Fibroblast of skin of scalp (primary cell): ENCODE data around the gene TXNRD1.

Source experiments
- DNase-seq: peaks from one replicate; pipeline ENCODE4 v3.0.0-alpha.2; 2013

The TXNRD1 gene

DNA sequence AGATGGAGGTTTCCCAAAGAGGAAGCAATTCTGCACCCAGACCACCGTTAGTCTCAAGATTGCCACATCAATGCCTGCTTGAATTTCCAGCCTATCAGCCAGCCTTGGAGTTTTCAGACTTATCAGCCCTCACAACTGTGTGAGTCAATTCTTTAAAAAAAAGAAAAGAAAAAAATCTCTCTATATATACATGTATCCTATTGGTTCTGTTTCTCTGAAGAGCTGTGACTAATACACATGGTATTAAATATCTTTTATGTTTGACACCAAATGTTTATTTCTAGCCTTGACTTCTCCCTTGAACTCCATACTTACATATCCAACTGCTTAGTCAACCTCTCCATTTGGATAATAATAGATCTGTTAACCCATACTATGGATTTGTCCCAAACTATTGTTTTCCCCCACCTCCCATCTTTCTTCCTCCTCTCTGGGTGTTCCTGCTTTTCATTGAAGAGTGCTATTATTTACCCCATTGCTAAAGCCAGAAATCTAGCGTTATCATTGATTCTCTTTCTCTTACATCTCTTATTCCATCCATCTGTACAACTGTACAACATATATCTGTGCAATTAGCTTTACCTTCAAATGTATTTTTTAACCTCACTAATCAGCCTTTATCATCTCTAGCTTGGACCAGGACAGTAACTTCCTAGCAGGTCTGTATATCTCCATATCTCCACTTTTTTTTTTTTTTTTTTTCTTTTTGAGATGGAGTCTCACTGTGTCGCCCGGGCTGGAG lies 65.3 kb downstream of the TXNRD1 start:
- DNase-seq = peak; percentile 95

- no peak for DNase-seq
Measured at GRCh38 chr12:104281636-104282035, 66.1 kb downstream of the TXNRD1 start.

GRCh38 chr12:104282109-104282508 lies 66.5 kb downstream of the TXNRD1 start:
- DNase-seq = peak; percentile 38

- no peak for DNase-seq
Measured at GRCh38 chr12:104285740-104286515, 70.3 kb downstream of the TXNRD1 start.

- peak; percentile 98 for DNase-seq
Measured at GRCh38 chr12:104286516-104287482, 71.2 kb downstream of the TXNRD1 start.

GRCh38 chr12:104288635-104289274 lies 73.2 kb downstream of the TXNRD1 start:
- peak; percentile 72 for DNase-seq

GRCh38 chr12:104290320-104290719 lies 74.7 kb downstream of the TXNRD1 start:
- DNase-seq = no peak

- DNase-seq = no peak
Measured at GRCh38 chr12:104290855-104291254, 75.3 kb downstream of the TXNRD1 start.

DNA sequence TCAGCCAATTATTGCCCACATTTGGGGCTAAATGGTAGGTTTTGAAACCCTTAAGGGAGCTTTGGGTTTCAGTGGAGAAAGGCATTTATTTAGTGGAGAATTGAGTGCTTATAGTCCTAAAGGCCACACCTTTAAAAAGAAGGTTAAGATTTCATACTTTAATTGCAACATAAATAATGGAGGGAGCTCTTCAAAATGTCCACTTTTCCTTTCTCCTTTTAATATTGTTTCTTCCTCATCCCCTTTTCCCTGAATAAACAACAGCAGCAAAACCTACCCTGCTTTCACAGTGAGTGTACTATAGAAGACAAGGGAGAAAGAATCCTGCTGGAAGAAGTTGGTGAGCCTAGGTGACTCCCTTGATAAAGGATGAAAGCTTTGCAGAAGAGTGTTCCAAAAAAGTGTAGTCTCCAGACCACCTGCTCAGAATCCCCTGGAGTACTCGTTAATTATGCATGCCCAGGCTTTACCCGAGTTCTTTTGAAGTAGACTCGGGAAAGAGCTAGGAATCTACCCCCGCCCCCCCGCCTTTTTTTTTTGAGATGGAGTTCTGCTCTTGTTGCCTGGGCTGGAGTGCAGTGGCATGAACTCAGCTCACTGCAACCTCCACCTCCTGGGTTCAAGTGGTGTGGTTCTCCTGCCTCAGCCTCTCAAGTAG lies 76.4 kb downstream of the TXNRD1 start:
- DNase-seq = no peak

DNA sequence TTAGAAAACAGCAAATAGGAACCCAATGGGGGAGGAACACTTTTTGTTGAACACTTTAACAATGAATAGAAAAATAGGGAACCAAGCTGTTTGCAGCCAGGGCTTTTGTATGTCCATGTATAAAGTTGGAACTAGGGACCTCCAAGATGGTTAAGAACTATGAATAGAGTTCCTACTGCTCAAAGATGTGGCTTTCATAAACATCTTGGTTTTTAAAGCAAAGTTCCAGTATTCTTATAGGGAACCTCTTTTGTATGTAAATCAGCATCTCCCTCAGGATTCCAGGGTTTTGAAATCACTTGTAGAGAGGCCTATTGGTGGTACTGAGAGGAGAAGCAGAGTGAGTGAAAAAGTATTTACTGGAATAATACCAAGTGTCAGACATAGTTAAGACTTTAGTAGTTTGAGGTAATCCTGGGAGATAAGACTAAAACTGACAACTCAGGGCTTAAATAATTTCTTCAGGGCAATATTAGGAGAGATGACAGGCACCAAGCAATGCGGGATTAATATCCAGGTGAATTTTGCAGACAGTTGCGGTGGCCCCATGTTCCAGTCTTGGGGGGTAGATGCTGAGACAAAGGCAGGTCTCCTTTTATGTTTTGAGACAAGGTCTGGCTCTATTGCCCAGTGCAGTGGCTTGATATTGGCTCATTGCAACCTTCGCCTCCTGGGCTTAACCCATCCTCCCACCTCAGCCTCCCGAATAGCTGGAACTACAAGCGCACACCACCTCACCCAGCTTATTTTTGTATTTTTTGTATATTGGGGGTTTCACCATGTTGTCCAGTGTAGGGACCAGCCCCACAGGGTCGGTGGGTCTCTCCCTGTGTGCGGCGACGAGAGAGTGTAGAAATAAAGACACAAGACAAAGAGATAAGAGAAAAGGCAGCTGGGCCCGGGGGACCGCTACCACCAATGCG lies 77.6 kb downstream of the TXNRD1 start:
- DNase-seq = peak; percentile 23

DNA sequence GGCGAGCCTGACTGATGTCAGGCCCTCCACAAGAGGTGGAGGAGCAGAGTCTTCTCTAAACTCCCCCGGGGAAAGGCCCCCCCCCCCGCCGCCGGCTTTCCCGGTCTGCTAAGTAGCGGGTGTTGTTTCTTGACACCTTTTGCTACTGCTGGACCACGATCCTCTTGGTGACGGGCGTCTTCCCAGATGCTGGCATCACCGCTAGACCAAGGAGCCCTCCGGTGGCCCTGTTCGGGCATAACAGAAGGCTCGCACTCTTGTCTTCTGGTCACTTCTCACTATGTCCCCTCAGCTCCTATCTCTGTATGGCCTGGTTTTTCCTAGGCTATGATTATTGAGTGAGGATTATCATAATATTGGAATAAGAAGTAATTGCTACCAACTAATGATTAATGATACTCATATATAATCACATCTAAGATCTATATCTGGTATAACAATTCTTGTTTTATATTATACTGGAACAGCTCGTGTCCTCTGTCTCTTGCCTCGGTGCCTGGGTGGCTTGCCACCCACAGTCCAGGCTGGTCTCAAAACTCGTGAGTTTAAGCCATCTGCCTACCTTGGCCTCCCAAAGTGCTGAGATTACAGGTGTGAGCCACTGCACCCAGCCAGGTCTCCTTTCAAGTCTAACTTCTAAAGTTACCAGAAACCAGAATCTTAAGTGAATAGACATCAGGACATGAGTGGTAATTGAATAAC lies 78.7 kb downstream of the TXNRD1 start:
- DNase-seq = peak; percentile 51

GRCh38 chr12:104294927-104295668 lies 79.5 kb downstream of the TXNRD1 start:
- DNase-seq = no peak

DNA sequence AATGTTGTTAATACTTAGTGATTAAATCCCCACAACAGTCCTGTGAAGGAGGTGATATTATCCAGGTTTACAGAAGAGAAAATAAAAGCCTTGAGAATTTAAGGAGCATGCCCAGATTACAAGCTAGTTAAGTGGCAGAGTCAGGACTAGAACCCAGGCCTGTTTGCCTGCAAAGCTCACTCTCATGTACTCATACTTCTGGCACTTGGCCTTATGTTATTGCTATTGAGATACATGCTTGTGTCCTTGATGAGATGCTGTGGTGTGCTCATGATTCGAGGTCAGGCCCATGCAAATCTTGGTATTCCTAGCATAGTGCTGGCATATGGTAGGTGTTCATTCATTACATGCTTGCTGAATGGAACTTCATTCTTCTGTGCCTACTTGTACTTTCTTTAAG lies 80.4 kb downstream of the TXNRD1 start:
- no peak for DNase-seq

GRCh38 chr12:104296718-104297117 lies 81.1 kb downstream of the TXNRD1 start:
- DNase-seq = no peak

- no peak for DNase-seq
Measured at GRCh38 chr12:104297477-104298113, 82.0 kb downstream of the TXNRD1 start.

DNA sequence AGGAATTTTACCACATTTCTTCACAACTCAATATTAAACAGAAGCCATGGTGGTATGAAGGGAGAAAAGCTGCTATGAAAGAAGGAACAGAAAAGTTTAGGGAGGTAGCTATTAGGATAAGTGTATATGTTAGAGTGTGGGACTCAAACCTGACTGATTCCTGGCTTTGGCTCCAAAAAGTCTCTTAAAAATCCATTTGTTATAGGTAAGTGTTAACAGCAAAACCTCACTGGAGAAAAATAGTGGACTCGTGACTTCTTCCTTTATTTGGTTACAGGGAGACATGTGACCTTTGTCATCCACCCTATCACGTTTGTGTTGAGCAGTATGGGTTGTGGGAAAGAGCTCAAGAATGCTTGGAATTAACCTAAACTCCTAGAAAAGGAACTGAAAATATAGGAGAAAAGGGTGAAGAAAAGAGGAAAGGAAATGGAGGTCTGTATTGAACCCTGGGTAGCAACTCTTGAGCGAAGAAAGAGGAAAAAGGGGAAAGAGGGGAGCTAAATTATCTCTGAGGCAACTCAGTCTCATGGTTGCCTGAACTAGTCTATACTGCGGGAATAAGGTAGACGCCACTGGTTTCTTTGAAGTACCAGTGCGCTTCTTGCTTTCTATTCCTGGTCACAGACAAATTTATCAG lies 84.4 kb downstream of the TXNRD1 start:
- peak; percentile 39 for DNase-seq

GRCh38 chr12:104303538-104304151 lies 88.1 kb downstream of the TXNRD1 start, which contains the start of gene EID3:
EID3 (plus strand) TSS chr12:104303739; CDS start chr12:104303935, 196 bp downstream.
- peak; percentile 85 for DNase-seq
